GM21390 (cell line): ENCODE data around the gene ASXL3.

Experiments
- ATAC-seq: cut with Tn5 transposase; IDR thresholded peaks from one replicate; pipeline ENCODE4 v1.9.1; 2021; ENCODE audit not compliant: unreplicated experiment

The ASXL3 gene

GRCh38 chr18:33581856-33582255 is 3.8 kb downstream of the ASXL3 start:
- no peak for ATAC-seq

DNA sequence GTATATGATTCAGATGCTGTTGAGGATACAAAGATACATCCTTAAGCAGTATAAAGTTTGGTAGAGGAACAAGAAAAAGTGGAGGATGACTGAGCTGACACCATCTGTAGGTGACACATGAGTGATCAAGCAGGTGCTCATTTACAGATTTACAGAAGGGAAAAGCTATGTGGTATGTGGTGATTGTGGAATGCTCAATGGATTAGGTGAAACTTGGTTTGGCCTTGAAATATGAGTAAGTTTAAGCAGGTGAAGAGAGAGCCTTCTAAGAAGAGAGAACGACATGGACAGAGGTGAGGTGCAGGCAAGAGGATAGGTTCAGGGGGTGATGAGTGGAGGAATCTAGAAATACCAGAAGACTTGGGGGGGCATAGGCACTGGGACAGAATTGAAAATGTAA is 5.9 kb downstream of the ASXL3 start:
- no peak for ATAC-seq

- ATAC-seq, result no peak
These were observed 6.8 kb downstream of the ASXL3 start for GRCh38 chr18:33584548-33585430.

GRCh38 chr18:33585431-33585775 is 7.4 kb downstream of the ASXL3 start:
- no peak for ATAC-seq

GRCh38 chr18:33588361-33588760 is 10.3 kb downstream of the ASXL3 start:
- no peak for ATAC-seq

DNA sequence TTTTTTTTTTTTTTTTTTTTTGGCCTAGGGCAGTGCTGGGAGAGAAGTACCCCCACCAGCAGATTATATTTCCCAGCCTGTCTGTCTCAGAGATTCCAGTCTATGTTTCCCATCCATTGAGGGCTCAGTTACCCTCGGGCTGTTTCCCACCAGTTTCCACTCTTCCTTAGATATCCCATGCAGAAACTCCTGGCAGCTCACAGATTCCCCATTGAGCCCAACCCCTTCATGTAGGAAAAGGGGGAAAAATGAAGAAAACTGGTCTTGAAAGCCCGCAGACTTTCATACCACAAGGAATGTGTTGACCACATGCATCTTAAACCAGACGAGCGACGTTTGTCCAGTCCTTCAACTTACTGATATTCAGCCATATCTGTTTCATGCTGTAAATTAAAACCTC is 15.2 kb downstream of the ASXL3 start:
- ATAC-seq, result no peak

DNA sequence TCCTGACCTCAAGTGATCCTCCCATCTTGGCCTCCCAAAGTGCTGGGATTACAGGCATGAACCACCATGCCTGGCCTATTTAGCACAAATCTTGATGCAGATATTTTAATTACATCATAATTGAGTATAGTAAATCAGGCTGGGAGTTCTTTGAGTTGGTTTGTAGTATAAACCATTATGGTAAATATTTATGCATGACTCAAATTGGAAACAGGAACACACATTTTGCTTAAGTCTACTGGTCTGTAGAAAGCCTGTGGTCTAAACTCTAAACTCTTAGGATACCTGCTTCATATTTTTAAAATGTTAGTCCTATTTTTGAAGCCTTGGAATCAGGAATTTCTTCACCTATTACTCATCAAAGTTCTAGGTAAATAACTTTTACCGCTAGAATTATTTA is 16.8 kb downstream of the ASXL3 start:
- ATAC-seq, result no peak

DNA sequence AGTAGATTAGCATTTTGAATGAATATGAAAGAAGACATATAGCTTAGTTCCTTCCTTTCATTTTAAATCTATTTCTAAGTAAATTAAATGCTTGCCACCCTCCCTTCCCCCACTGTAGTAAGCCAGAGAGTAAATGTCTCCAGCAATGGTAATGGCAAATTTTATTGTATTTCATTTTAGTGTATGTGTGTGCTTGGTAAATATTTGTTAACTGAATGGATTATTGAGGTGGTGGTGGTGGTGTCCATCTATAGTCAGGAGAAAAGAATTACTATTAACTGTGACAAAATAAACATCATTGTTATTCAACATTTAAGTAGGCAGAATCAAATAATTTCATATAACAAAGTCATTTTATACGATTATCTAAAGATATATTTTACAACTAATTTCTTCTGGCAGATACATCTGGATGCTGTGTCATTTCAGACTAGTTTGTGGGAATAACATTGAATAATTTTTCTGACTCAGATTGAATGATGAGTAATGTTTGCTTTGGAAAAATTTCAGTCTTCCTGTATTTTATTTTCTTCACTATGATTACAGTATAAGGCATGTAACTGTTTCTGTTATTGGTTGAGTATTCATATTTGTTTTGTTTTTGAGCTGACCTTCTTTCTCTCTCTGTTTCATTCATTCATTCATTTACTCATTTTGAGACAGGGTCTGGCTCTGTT is 18.3 kb downstream of the ASXL3 start:
- ATAC-seq, result no peak

DNA sequence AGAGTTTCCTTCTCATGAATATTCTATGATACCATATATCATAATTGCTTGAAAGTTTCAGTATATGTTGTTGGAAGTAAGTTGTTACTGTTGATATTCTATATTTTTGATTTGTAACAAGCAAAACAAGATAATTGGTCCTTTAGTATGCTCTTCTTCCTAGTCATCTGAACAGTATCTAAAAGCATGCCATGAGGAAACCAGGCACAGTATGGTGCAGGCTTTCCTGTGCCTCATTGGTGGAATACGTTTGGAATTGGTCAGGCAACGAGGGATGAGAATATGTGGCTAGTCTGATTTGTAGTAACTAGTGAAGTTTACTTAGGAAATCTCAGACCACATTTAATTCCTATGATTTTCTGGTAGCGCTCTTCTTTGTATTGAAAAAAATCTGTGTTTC is 22.8 kb downstream of the ASXL3 start:
- no peak for ATAC-seq

GRCh38 chr18:33603454-33603853 is 25.4 kb downstream of the ASXL3 start:
- ATAC-seq, result no peak

DNA sequence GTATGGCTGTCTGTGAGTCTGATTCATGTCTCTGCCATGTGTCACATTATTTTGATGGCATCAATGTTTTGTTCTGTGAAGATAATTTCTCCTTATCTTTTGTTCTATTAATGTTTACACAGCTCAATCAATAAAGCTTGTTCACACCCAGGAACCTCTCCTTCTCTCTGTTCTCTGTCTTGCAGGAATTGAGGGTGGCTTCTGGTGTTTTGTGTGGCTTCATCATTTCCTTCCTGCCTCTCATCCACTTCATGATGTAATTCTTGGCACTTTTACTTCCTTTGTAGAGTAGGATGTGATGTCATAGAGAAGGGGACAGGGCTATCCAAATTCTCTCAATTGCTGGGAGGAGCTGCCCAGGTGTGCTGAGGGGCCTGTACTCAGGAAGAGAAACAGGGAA is 27.2 kb downstream of the ASXL3 start:
- ATAC-seq, result no peak

DNA sequence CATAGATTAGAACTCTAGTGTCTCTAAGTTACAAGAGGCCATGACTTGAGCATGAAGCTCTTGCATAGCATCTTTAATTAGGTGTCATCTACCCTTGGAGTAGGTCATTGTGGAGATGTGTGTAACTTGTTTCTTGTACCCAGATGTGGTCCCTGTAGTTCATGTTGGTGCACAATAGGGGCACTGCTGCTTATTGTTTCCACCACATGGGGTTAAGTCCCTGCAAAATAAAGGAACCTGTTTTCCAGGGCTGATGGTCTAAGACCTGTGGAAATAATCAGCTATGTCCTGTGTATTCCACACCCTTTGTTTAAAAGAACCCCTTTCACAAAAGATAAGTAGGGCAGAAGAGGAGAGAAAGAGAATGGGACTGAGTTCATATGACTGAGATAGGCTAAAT is 28.6 kb downstream of the ASXL3 start:
- ATAC-seq, result no peak

DNA sequence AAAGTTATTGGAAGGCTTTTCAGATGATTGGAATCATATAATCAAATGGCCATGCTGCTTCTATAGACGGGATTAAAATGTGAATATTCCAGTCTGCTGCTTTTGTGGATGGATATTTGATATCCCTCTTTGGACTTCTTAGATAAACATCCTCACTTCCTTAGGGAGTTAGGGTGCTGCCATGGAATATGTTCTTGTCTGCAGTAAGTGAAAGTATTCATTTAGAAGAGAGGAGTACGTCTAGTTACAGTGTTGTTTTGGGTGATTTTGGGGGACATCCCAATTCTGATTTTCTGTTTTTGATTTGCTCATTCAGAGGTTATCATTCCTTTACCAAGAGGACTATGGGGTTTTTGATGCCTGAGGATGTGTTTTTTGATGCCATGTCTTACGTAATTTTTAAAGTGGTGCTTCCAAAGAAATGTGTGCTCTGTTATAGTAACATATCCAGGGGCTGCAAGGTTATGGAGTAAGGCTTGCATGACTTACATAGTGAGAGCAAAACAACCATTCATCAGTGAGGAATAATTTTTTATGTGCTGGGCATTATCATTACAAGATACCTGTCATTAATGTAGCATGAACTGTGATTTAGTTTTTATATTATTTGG is 33.6 kb downstream of the ASXL3 start:
- no peak for ATAC-seq

GRCh38 chr18:33612632-33613031 is 34.6 kb downstream of the ASXL3 start:
- no peak for ATAC-seq

GRCh38 chr18:33616556-33616955 is 38.5 kb downstream of the ASXL3 start:
- ATAC-seq, result no peak

- ATAC-seq, result no peak
These were observed 49.1 kb downstream of the ASXL3 start for GRCh38 chr18:33627114-33627513.

DNA sequence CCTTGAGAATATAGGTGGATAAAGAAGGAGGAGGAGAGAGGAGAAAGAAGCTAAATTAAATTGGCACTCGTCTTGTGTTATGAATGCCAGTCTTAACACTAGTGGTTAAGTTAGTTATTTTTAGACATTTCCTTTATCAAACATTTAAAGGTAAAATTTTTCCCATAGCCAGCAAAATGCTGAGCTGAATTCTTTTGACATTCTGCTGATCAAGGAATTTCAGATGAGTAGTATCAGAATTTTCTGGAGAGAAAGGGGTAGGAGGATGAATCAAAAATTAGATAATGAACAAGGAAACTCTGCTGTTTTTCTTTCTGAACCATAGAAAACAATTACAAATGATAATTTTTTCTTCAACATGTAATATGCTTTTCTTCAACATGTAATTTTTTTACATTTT is 52.5 kb downstream of the ASXL3 start:
- ATAC-seq, result no peak

DNA sequence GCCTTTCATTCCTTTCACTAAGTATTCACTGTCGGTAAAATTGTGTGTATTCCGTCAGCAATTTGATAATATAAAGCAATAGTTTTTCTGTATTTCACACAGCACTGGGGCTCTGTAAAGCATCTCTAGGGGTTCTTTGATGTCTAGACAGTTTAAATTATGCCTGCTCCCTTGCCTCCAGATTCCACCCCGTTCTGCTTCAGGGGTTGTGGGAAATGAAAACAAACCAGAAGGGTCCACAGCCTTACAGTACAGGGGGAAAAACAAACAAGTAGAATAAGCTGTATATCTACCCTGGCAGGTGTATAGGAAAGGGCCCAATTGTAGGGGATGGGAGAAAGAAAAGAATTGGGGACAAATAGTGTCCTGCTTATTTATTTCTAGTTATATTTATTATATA is 63.1 kb downstream of the ASXL3 start:
- no peak for ATAC-seq

DNA sequence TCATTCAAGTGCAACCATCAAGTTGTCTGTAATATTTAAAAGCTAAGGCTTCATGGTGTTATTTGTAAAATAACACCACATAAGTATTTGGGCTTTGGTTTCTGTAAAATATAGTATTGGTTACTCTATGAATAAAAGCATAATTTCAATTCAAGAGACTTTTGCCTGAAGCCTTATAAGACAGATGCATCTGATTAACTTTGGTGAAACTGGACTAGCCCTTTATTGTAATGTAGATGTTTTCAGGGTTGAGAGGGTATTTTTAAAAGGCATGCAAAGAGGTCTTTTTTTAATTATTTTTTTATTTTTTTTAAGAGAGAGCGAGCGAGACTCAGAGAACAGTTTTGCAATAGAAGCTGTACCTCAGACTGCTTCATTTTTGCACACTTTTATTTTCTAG is 66.5 kb downstream of the ASXL3 start:
- no peak for ATAC-seq

- no peak for ATAC-seq
These were observed 69.3 kb downstream of the ASXL3 start for GRCh38 chr18:33647365-33647764.

DNA sequence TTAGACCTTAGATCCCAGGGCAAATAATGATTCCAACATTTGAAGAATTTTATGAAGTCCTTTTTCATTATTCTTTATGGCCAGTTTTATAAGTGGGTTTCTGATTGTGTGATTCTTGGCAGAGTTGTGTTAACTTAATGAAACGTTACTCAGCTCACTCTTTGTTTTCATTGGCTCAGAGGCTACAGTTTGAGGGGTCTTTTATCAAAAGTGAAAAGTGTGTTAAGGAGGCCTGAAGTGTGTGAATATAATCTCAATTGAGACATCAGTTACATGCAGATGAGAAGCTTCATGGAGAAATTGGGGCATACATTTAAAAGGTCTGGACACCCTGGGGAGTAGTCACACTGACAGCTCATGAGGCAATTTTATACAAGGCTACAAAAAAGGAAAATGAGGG is 74.6 kb downstream of the ASXL3 start:
- ATAC-seq, result no peak

DNA sequence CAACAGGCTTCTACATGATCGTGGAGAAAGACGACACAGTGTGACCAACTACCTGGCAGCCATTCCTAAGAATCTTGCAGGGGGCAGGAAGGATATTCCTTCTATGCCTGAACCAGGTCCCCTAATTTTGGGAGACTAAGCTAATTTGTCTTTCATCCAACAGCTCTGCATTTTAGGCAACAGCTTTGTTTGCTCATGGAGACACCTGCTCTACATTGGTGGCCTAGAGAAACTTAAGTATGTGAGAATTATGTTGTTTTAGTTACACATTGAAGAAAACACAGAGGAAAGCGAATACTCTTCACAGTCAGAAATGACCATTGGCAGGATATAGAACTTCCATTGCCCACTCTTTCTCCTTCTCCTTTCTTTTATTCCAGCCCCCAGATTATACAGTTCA is 75.2 kb downstream of the ASXL3 start:
- no peak for ATAC-seq
